Liver (tissue), 9 donors: ENCODE data around the gene CCDC9B. TPM values are rescaled to one million over a fixed set of nuclear protein-coding genes. Genes with fewer than 3 reads are reported as not detected.

Experiments used
- DNase-seq: peaks from one replicate; pipeline ENCODE4 v3.0.0-alpha.2; 2017; ENCODE audit warnings: low spot score
- H3K27ac ChIP-seq, 2 donors: one replicate each; pipeline ENCODE4 v1.7.0; 2013; ENCODE audit warnings: inconsistent platforms in 2 of 2, low read length in 2 of 2, control low read depth in 1 of 2, low read depth in 1 of 2, mild to moderate bottlenecking in 1 of 2
- H3K27me3 ChIP-seq, 4 donors: one replicate each; pipeline versions ENCODE4 v1.6.1 to v1.7.0; 2013; ENCODE audit warnings: low read length in 3 of 4, inconsistent platforms in 1 of 4, mild to moderate bottlenecking in 1 of 4, moderate library complexity in 1 of 4; ENCODE audit not compliant: control insufficient read depth in 4 of 4, insufficient read depth in 4 of 4
- H3K36me3 ChIP-seq, 4 donors: one replicate each; pipeline versions ENCODE4 v1.6.1 to v1.7.0; 2013; ENCODE audit warnings: low read length in 3 of 4, mild to moderate bottlenecking in 3 of 4, low read depth in 1 of 4, moderate library complexity in 1 of 4; ENCODE audit not compliant: control insufficient read depth in 4 of 4, insufficient read depth in 3 of 4
- H3K4me1 ChIP-seq, 4 donors: one replicate each; pipeline versions ENCODE4 v1.6.1 to v1.7.0; 2013; ENCODE audit warnings: low read length in 3 of 4, mild to moderate bottlenecking in 3 of 4, moderate library complexity in 1 of 4; ENCODE audit not compliant: control insufficient read depth in 4 of 4, insufficient read depth in 4 of 4
- H3K4me3 ChIP-seq, 3 donors: one replicate each; pipeline versions ENCODE4 v1.6.1 to v1.7.0; 2013; ENCODE audit warnings: low read length in 3 of 3, control low read depth in 1 of 3, low read depth in 1 of 3, mild to moderate bottlenecking in 1 of 3
- H3K9ac ChIP-seq, 2 donors: one replicate each; pipeline ENCODE4 v1.7.0; 2013; ENCODE audit warnings: low read length in 2 of 2, mild to moderate bottlenecking in 2 of 2, moderate library complexity in 2 of 2, control low read depth in 1 of 2, low read depth in 1 of 2
- H3K9me3 ChIP-seq, 4 donors: one replicate each; pipeline versions ENCODE4 v1.6.1 to v1.7.0; 2013; ENCODE audit warnings: low read length in 3 of 4; ENCODE audit not compliant: control insufficient read depth in 4 of 4
- EGR1 ChIP-seq, 2 donors: IDR thresholded peaks; 2 replicates each; pipeline ENCODE4 v1.6.1; 2016 to 2018; ENCODE audit warnings: antibody characterized with exemption in 2 of 2, low read depth in 2 of 2
- FOXA1 ChIP-seq: IDR thresholded peaks from 2 replicates; pipeline ENCODE4 v1.6.1; 2016; ENCODE audit warnings: antibody characterized with exemption
- FOXA2 ChIP-seq: IDR thresholded peaks from 2 replicates; pipeline ENCODE4 v1.6.1; 2016; ENCODE audit warnings: antibody characterized with exemption
- GABPA ChIP-seq, 2 donors: IDR thresholded peaks in 1 of 2; conservative IDR thresholded peaks in 1 of 2; 2 replicates each; pipeline ENCODE4 v1.6.1; 2016; ENCODE audit warnings: antibody characterized with exemption in 2 of 2, mild to moderate bottlenecking in 1 of 2, moderate library complexity in 1 of 2
- HNF4A ChIP-seq, 2 donors: conservative IDR thresholded peaks; 2 replicates each; pipeline ENCODE4 v1.6.1; 2016; ENCODE audit warnings: antibody characterized with exemption in 2 of 2, mild to moderate bottlenecking in 2 of 2
- HNF4G ChIP-seq: IDR thresholded peaks from 2 replicates; pipeline ENCODE4 v1.6.1; 2016; ENCODE audit warnings: antibody characterized with exemption
- JUND ChIP-seq, 2 donors: IDR thresholded peaks; 2 replicates each; pipeline ENCODE4 v1.6.1; 2016; ENCODE audit warnings: antibody characterized with exemption in 2 of 2
- NR2F2 ChIP-seq: IDR thresholded peaks from 2 replicates; pipeline ENCODE4 v1.6.1; 2016; ENCODE audit warnings: antibody characterized with exemption
- RAD21 ChIP-seq, 2 donors: IDR thresholded peaks; 2 replicates each; pipeline ENCODE4 v1.6.1; 2016; ENCODE audit warnings: antibody characterized with exemption in 2 of 2, mild to moderate bottlenecking in 2 of 2
- RXRA ChIP-seq, 2 donors: IDR thresholded peaks; 2 replicates each; pipeline ENCODE4 v1.6.1; 2017 to 2018; ENCODE audit warnings: antibody characterized with exemption in 2 of 2, mild to moderate bottlenecking in 1 of 2
- SP1 ChIP-seq: IDR thresholded peaks from 2 replicates; pipeline ENCODE4 v1.6.1; 2018; ENCODE audit warnings: antibody characterized with exemption, mild to moderate bottlenecking
- TAF1 ChIP-seq: conservative IDR thresholded peaks from 2 replicates; pipeline ENCODE4 v1.6.1; 2016; ENCODE audit warnings: antibody characterized with exemption, mild to moderate bottlenecking
- YY1 ChIP-seq: IDR thresholded peaks from 2 replicates; pipeline ENCODE4 v1.6.1; 2016; ENCODE audit warnings: antibody characterized with exemption, mild to moderate bottlenecking
- WGBS: extraction: QIAGEN DNeasy Blood & Tissue Kit; methylation state at CpG from one replicate; pipeline ENCODE4 v1.1.7; 2013; 5-methylcytosine and 5-hydroxymethylcytosine counted together
- polyA plus RNA-seq, 2 donors: library from polyadenylated mRNA; stranded (reverse) in 1 of 2; unstranded in 1 of 2; fragments of 200-250 nt in 1 of 2; fragments of >200 nt in 1 of 2; fragmentation: Nextera tagmentation in 1 of 2; extraction: Ambion mirVana in 1 of 2; gene quantifications; one replicate each; pipeline versions ENCODE4 v1.2.1 to v1.2.3, GENCODE V29; 2013 to 2015
- total RNA-seq, 2 donors: library from RNA; depleted of rRNA; stranded (reverse); fragments of >200 nt; gene quantifications; one replicate each; pipeline ENCODE4 v1.2.3, GENCODE V29; 2014
- TF ChIP-seq, protein P1 (sequence below): IDR thresholded peaks from 2 replicates; pipeline ENCODE4 v1.6.1; 2016; ENCODE audit warnings: antibody characterized with exemption, mild to moderate bottlenecking
- TF ChIP-seq, protein P2 (sequence below): IDR thresholded peaks from 2 replicates; pipeline ENCODE4 v1.6.1; 2016; ENCODE audit warnings: antibody characterized with exemption
- TF ChIP-seq, protein P3 (sequence below): IDR thresholded peaks from 2 replicates; pipeline ENCODE4 v1.6.1; 2016; ENCODE audit warnings: antibody characterized with exemption
- TF ChIP-seq, protein P4 (sequence below): fragments of 150-350 bp; IDR thresholded peaks from 2 replicates; pipeline ENCODE4 v1.5.1; 2017; ENCODE audit warnings: improper control_type of control experiment, low read depth, low read length; ENCODE audit not compliant: missing input control
- TF ChIP-seq, protein P5 (sequence below): IDR thresholded peaks from 2 replicates; pipeline ENCODE4 v1.6.1; 2016; ENCODE audit warnings: antibody characterized with exemption
- donor health status: healthy.
- donor health status: healthy.
- donor health status: healthy.
- donor health status: healthy.
- donor health status: healthy.

Gene CCDC9B
- total and polyA plus RNA-seq, 4 donors = 0.43 to 4.4 (median 0.73) TPM

DNA sequence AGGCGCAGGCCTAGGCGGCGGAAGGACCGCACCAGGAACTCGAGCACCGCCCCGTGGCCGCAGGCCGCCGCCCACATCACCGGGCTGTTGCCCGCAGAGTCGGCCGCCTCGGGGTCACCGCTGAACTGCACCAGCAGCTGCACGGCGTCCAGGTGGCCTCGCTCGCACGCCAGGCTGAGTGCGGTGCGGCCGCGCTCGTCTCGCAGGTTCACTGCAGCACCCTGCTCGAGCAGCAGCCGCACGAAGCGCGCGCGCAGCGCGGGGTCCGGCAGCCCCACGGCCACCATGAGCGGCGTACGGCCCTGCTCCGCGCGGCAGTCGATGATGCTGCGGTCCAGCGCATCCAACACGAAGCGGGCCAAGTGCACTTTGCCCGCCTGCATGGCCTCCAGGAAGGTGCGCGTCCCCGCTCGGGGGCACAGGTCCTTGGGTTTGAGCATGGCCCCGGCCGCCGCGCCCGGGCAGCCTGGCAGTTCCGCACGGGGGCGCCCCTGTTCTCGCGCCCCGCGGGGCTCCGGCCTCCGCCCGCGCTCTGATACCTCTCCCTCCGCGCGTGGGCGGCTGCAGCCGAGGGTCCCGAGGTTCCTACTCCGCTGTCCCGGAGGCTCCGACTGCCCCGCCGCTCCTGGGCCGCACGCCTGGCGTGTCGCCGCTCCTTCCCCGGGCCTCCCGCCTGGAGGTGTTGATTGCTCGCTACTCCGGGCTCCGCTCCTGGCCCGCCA, 58.4 kb downstream of the CCDC9B start:
- H3K9me3 ChIP-seq = no peaks in the 10 kb centered on the region
- H3K27me3 ChIP-seq = peaks cover 0 to 8% (median 2%) of the 10 kb centered on the region in 4 donors
- peak overlapping the region; percentile 5 to 46 (median 31) for H3K4me3 ChIP-seq
- no peaks in the 10 kb centered on the region for H3K36me3 ChIP-seq
- TF ChIP-seq, protein P1, sequence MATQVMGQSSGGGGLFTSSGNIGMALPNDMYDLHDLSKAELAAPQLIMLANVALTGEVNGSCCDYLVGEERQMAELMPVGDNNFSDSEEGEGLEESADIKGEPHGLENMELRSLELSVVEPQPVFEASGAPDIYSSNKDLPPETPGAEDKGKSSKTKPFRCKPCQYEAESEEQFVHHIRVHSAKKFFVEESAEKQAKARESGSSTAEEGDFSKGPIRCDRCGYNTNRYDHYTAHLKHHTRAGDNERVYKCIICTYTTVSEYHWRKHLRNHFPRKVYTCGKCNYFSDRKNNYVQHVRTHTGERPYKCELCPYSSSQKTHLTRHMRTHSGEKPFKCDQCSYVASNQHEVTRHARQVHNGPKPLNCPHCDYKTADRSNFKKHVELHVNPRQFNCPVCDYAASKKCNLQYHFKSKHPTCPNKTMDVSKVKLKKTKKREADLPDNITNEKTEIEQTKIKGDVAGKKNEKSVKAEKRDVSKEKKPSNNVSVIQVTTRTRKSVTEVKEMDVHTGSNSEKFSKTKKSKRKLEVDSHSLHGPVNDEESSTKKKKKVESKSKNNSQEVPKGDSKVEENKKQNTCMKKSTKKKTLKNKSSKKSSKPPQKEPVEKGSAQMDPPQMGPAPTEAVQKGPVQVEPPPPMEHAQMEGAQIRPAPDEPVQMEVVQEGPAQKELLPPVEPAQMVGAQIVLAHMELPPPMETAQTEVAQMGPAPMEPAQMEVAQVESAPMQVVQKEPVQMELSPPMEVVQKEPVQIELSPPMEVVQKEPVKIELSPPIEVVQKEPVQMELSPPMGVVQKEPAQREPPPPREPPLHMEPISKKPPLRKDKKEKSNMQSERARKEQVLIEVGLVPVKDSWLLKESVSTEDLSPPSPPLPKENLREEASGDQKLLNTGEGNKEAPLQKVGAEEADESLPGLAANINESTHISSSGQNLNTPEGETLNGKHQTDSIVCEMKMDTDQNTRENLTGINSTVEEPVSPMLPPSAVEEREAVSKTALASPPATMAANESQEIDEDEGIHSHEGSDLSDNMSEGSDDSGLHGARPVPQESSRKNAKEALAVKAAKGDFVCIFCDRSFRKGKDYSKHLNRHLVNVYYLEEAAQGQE = no peak
- TF ChIP-seq JUND (IDR thresholded peaks at IDR 0.05) = no peak
- no peak for TF ChIP-seq EGR1 (IDR thresholded peaks at IDR 0.05; ENCODE audit: low read depth in 2 of 2)
- TF ChIP-seq, protein P2, sequence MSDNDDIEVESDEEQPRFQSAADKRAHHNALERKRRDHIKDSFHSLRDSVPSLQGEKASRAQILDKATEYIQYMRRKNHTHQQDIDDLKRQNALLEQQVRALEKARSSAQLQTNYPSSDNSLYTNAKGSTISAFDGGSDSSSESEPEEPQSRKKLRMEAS = no peak
- TF ChIP-seq SP1 = peak; percentile 21
- no peak for TF ChIP-seq RAD21 (IDR thresholded peaks at IDR 0.05)
- TF ChIP-seq HNF4A (conservative IDR thresholded peaks at IDR 0.05) = peak; percentile 60 to 75
- TF ChIP-seq GABPA (IDR thresholded peaks at IDR 0.05 in 1 of 2, conservative IDR thresholded peaks at IDR 0.05 in 1 of 2) = no peak
- peak; percentile 17 to 27 for TF ChIP-seq RXRA (IDR thresholded peaks at IDR 0.05)
- TF ChIP-seq TAF1 = no peak
- TF ChIP-seq, protein P3, sequence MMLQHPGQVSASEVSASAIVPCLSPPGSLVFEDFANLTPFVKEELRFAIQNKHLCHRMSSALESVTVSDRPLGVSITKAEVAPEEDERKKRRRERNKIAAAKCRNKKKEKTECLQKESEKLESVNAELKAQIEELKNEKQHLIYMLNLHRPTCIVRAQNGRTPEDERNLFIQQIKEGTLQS = no peak
- TF ChIP-seq HNF4G = no peak
- no peak for TF ChIP-seq YY1
- TF ChIP-seq NR2F2 = no peak
- TF ChIP-seq, protein P4, sequence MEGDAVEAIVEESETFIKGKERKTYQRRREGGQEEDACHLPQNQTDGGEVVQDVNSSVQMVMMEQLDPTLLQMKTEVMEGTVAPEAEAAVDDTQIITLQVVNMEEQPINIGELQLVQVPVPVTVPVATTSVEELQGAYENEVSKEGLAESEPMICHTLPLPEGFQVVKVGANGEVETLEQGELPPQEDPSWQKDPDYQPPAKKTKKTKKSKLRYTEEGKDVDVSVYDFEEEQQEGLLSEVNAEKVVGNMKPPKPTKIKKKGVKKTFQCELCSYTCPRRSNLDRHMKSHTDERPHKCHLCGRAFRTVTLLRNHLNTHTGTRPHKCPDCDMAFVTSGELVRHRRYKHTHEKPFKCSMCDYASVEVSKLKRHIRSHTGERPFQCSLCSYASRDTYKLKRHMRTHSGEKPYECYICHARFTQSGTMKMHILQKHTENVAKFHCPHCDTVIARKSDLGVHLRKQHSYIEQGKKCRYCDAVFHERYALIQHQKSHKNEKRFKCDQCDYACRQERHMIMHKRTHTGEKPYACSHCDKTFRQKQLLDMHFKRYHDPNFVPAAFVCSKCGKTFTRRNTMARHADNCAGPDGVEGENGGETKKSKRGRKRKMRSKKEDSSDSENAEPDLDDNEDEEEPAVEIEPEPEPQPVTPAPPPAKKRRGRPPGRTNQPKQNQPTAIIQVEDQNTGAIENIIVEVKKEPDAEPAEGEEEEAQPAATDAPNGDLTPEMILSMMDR = no peak
- TF ChIP-seq FOXA1 = no peak
- no peak overlapping the region for H3K27ac ChIP-seq
- H3K9ac ChIP-seq = no peak overlapping the region
- no peak for DNase-seq
- WGBS = 1% methylated on average over 92 of the region's 92 CpGs
- peaks cover 6 to 26% (median 15%) of the 10 kb centered on the region in 4 donors for H3K4me1 ChIP-seq

DNA sequence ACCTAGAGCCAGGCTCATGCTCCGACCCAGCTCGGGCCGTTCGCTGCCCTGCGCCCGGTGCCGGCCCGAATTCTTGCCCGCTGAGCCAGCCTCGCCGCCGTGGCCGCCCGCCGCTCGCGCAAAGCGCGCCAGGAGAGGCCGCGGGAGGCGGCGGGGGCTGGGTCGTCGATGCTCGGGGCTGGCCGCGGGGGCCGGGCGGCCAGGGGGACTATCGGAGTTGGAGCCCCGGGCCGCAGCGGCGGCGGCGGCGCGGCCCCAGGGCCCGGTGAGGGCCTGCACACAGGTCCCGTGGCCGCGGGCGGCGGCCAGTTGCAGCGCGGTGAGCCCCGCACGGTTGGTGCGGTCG, 59.0 kb downstream of the CCDC9B start:
- H3K9me3 ChIP-seq = no peaks in the 10 kb centered on the region
- H3K4me1 ChIP-seq = peaks cover 6 to 26% (median 15%) of the 10 kb centered on the region in 4 donors
- peaks cover 0 to 8% (median 2%) of the 10 kb centered on the region in 4 donors for H3K27me3 ChIP-seq
- no peak overlapping the region for H3K9ac ChIP-seq
- 6% methylated on average over 51 of the region's 51 CpGs for WGBS
- no peaks in the 10 kb centered on the region for H3K36me3 ChIP-seq
- H3K4me3 ChIP-seq = peak overlapping the region in 2 of 3 donors; percentile 5 to 46
- no peak overlapping the region for H3K27ac ChIP-seq
- no peak for DNase-seq
- TF ChIP-seq FOXA1 (no peak), TAF1 (no peak), GABPA (IDR thresholded peaks at IDR 0.05 in 1 of 2, conservative IDR thresholded peaks at IDR 0.05 in 1 of 2) (no peak), RXRA (IDR thresholded peaks at IDR 0.05) (no peak), HNF4G (no peak), RAD21 (IDR thresholded peaks at IDR 0.05) (no peak), HNF4A (conservative IDR thresholded peaks at IDR 0.05) (no peak), SP1 (no peak), YY1 (no peak), JUND (IDR thresholded peaks at IDR 0.05) (no peak), NR2F2 (no peak), FOXA2 (no peak)
- TF ChIP-seq, protein P3 = no peak
- TF ChIP-seq, protein P1 = no peak
- TF ChIP-seq, protein P5, sequence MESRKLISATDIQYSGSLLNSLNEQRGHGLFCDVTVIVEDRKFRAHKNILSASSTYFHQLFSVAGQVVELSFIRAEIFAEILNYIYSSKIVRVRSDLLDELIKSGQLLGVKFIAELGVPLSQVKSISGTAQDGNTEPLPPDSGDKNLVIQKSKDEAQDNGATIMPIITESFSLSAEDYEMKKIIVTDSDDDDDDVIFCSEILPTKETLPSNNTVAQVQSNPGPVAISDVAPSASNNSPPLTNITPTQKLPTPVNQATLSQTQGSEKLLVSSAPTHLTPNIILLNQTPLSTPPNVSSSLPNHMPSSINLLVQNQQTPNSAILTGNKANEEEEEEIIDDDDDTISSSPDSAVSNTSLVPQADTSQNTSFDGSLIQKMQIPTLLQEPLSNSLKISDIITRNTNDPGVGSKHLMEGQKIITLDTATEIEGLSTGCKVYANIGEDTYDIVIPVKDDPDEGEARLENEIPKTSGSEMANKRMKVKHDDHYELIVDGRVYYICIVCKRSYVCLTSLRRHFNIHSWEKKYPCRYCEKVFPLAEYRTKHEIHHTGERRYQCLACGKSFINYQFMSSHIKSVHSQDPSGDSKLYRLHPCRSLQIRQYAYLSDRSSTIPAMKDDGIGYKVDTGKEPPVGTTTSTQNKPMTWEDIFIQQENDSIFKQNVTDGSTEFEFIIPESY = no peak
- TF ChIP-seq, protein P2 = no peak
